Measurements from ENCODE around the gene ATP8A2.
"Not testable (repeated sequence)": the region's sequence is repeated elsewhere in the genome, so short reads cannot be mapped to it uniquely, and the experiment has no call there.

Gene ATP8A2

GRCh38 chr13:25371875-25372283 lies at the start of gene ATP8A2:
Gene ATP8A2, plus strand, starts transcription at chr13:25371974. Its CDS starts 239 bp downstream, at chr13:25372213.
- DNase-seq (ENCODE audit: low read depth in 2 of 2): no peak

GRCh38 chr13:25324100-25324499 lies 47.7 kb upstream of the ATP8A2 start:
- DNase-seq (ENCODE audit: low read depth in 2 of 2): no peak

GRCh38 chr13:25329706-25330105 lies 42.1 kb upstream of the ATP8A2 start:
- no peak for DNase-seq (ENCODE audit: low read depth in 2 of 2)

- DNase-seq (ENCODE audit: low read depth in 2 of 2): no peak
Observed at GRCh38 chr13:25330541-25330940, 41.2 kb upstream of the ATP8A2 start.

- DNase-seq (ENCODE audit: low read depth in 2 of 2): no peak
Observed at GRCh38 chr13:25335856-25336255, 35.9 kb upstream of the ATP8A2 start.

GRCh38 chr13:25345576-25345975 lies 26.2 kb upstream of the ATP8A2 start:
- no peak for DNase-seq (ENCODE audit: low read depth in 2 of 2)

GRCh38 chr13:25347151-25347550 lies 24.6 kb upstream of the ATP8A2 start:
- DNase-seq (ENCODE audit: low read depth in 2 of 2): no peak

- no peak for DNase-seq (ENCODE audit: low read depth in 2 of 2)
Observed at GRCh38 chr13:25351404-25351803, 20.4 kb upstream of the ATP8A2 start.

- DNase-seq (ENCODE audit: low read depth in 2 of 2): no peak
Observed at GRCh38 chr13:25352230-25352629, 19.5 kb upstream of the ATP8A2 start.

- DNase-seq (ENCODE audit: low read depth in 2 of 2): no peak
Observed at GRCh38 chr13:25352806-25353205, 19.0 kb upstream of the ATP8A2 start.

GRCh38 chr13:25353344-25353743 lies 18.4 kb upstream of the ATP8A2 start:
- DNase-seq (ENCODE audit: low read depth in 2 of 2): no peak

- DNase-seq (ENCODE audit: low read depth in 2 of 2): no peak
Observed at GRCh38 chr13:25354377-25354776, 17.4 kb upstream of the ATP8A2 start.

GRCh38 chr13:25360443-25360842 lies 11.3 kb upstream of the ATP8A2 start:
- DNase-seq (ENCODE audit: low read depth in 2 of 2): not testable (repeated sequence)

GRCh38 chr13:25365720-25366235 lies 6.0 kb upstream of the ATP8A2 start:
- DNase-seq (ENCODE audit: low read depth in 2 of 2): no peak

- no peak for DNase-seq (ENCODE audit: low read depth in 2 of 2)
Observed at GRCh38 chr13:25371158-25371874, 458 bp upstream of the ATP8A2 start.

GRCh38 chr13:25372284-25373081 lies 709 bp downstream of the ATP8A2 start:
- no peak for DNase-seq (ENCODE audit: low read depth in 2 of 2)

GRCh38 chr13:25375727-25376358 lies 4.1 kb downstream of the ATP8A2 start:
- DNase-seq (ENCODE audit: low read depth in 2 of 2): no peak

- no peak for DNase-seq (ENCODE audit: low read depth in 2 of 2)
Observed at GRCh38 chr13:25377244-25377962, 5.6 kb downstream of the ATP8A2 start.

GRCh38 chr13:25378528-25378927 lies 6.8 kb downstream of the ATP8A2 start:
- DNase-seq (ENCODE audit: low read depth in 2 of 2): no peak

- no peak for DNase-seq (ENCODE audit: low read depth in 2 of 2)
Observed at GRCh38 chr13:25379011-25379410, 7.2 kb downstream of the ATP8A2 start.

GRCh38 chr13:25380082-25380481 lies 8.3 kb downstream of the ATP8A2 start:
- DNase-seq (ENCODE audit: low read depth in 2 of 2): no peak
